ENCODE data around the gene HSF2.

HSF2 gene

GRCh38 chr6:122365775-122366403, 33.6 kb upstream of the HSF2 start:
- H3K27ac ChIP-seq: no peak overlapping the region
- DNase-seq (ENCODE audit: low spot score): peak; percentile 50
- CTCF ChIA-PET: no interaction called here
- TF ChIP-seq CTCF (conservative IDR thresholded peaks at IDR 0.05; ENCODE audit: low read depth): no peak
- POLR2A ChIA-PET (ENCODE audit: low non-redundant PET): no interaction called here

- ChIA-PET CTCF (no interaction called here), POLR2A (ENCODE audit: low non-redundant PET) (no interaction called here)
- no peak overlapping the region for H3K27ac ChIP-seq
- no peak for TF ChIP-seq CTCF (conservative IDR thresholded peaks at IDR 0.05; ENCODE audit: low read depth)
- no peak for DNase-seq (ENCODE audit: low spot score)
Measured at GRCh38 chr6:122367171-122367570, 32.3 kb upstream of the HSF2 start.

- ChIA-PET CTCF (interaction anchor here (0.6 kb wide), 1 partner anchor 1259 kb away, joined by 3 read pairs; no protein-coding TSS in a partner anchor), POLR2A (ENCODE audit: low non-redundant PET) (no interaction called here)
- no peak overlapping the region for H3K27ac ChIP-seq
- DNase-seq (ENCODE audit: low spot score): no peak
- TF ChIP-seq CTCF (conservative IDR thresholded peaks at IDR 0.05; ENCODE audit: low read depth): no peak
Measured at GRCh38 chr6:122369536-122369935, 29.9 kb upstream of the HSF2 start.

- no peak overlapping the region for H3K27ac ChIP-seq
- CTCF ChIA-PET: no interaction called here
- no peak for DNase-seq (ENCODE audit: low spot score)
- POLR2A ChIA-PET (ENCODE audit: low non-redundant PET): no interaction called here
- TF ChIP-seq CTCF (conservative IDR thresholded peaks at IDR 0.05; ENCODE audit: low read depth): peak; percentile 17; the same call in 1 of the 2 replicates
Measured at GRCh38 chr6:122372647-122373046, 26.8 kb upstream of the HSF2 start.

- ChIA-PET CTCF (no interaction called here), POLR2A (ENCODE audit: low non-redundant PET) (no interaction called here)
- no peak for DNase-seq (ENCODE audit: low spot score)
- H3K27ac ChIP-seq: no peak overlapping the region
- no peak for TF ChIP-seq CTCF (conservative IDR thresholded peaks at IDR 0.05; ENCODE audit: low read depth)
Measured at GRCh38 chr6:122374307-122374706, 25.1 kb upstream of the HSF2 start.

GRCh38 chr6:122376246-122376645, 23.2 kb upstream of the HSF2 start:
- no peak for TF ChIP-seq CTCF (conservative IDR thresholded peaks at IDR 0.05; ENCODE audit: low read depth)
- ChIA-PET POLR2A (ENCODE audit: low non-redundant PET) (no interaction called here), CTCF (no interaction called here)
- no peak overlapping the region for H3K27ac ChIP-seq
- DNase-seq (ENCODE audit: low spot score): no peak

All from RWPE1 (cell line).